Measurements from ENCODE around the gene AURKA. TPM values are rescaled to one million over a fixed set of nuclear protein-coding genes. Genes with fewer than 3 reads are reported as not detected.

AURKA gene
- 10 to 100 TPM in 2 of 9 donors, 1 to 10 TPM in 7; 2.4 to 11.0 (median 6.3) TPM for total RNA-seq
- polyA plus RNA-seq: 10 to 100 TPM in 1 of 2 donors, 1 to 10 TPM in 1; 2.2 to 19.5 TPM
- long read RNA-seq, donor 1, partial matches to known transcripts: 0 of 1 reads
- long read RNA-seq, donor 1, other reads (novel, unspliced or antisense): 0 of 1 reads
- long read RNA-seq, donor 2, transcript AURKA-208 (9 exons, 2,114 nt): major isoform, 8 of 41 reads
- long read RNA-seq, donor 2, partial matches to known transcripts: 1 of 41 reads
- long read RNA-seq, donor 2, other reads (novel, unspliced or antisense): 18 of 41 reads
- long read RNA-seq, donor 3, partial matches to known transcripts: 1 of 10 reads
- long read RNA-seq, donor 3, other reads (novel, unspliced or antisense): 3 of 10 reads

DNA sequence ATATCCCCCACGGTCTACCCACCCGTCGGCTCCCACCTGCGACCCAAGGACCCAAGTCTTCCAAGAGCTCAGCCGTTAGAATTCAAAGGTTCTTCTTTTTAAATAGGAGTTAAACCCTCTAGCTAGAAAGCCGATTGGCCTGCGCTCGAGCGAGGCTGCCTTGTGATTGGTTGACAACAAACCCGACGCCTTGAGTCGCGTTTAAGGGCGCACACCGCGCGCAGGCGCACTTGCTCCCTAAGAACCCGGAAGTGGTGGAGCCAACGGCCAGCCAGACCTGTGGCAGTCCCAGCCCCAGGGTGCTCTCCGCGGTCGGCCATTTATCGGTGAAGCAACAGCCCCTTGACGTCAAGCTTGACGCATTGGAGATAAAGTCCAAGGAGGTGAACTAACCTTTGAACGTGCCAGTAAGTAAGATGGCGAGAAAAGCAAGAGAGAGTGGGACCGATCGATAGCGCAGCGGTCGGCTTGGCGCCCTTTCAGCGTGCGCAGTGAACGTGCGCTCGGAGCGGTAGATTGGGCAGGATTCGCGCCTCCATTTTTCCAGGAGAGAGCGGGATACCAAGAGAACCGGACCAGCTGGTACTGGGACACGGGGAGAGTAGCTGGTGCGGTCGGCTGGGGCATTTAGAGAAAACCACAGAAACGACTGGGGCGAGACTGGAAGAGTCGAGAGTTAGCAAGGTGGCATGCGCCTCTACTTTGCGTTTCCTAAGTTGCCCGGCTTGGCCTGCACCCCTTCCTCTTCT, at the start of gene AURKA, which contains the start of gene CSTF1:
Gene AURKA, minus strand, starts transcription at position 84 of the 749 bp plus-strand sequence. CDS start 4,018 bp downstream, outside the sequence.
Gene CSTF1, plus strand, starts transcription at position 514 of the 749 bp plus-strand sequence. CDS start 2,908 bp downstream, outside the sequence.
- H3K9me3 ChIP-seq: no peaks in the 10 kb centered on the region
- H3K36me3 ChIP-seq: peaks cover 0 to 35% (median 21%) of the 10 kb centered on the region in 9 donors
- intact Hi-C loops (cut with DNase I): loop anchor here in 7 of 10 donors (1.0 to 10.0 kb wide), 7 partner anchors 33 to 182 kb away; partner anchors contain the start of genes RTF2 (in 6 of the 7) and FAM210B (in 2 of the 7)
- DNase-seq: peak; percentile 99 to 100 (median 100)
- H3K27ac ChIP-seq: peak within 1 kb of the TSS; percentile 61 to 94 (median 88)
- H3K27me3 ChIP-seq: no peaks in the 10 kb centered on the region
- 0% methylated on average over 43 to 53 of the region's 53 CpGs for WGBS, 4 donors
- TF ChIP-seq, protein P1, sequence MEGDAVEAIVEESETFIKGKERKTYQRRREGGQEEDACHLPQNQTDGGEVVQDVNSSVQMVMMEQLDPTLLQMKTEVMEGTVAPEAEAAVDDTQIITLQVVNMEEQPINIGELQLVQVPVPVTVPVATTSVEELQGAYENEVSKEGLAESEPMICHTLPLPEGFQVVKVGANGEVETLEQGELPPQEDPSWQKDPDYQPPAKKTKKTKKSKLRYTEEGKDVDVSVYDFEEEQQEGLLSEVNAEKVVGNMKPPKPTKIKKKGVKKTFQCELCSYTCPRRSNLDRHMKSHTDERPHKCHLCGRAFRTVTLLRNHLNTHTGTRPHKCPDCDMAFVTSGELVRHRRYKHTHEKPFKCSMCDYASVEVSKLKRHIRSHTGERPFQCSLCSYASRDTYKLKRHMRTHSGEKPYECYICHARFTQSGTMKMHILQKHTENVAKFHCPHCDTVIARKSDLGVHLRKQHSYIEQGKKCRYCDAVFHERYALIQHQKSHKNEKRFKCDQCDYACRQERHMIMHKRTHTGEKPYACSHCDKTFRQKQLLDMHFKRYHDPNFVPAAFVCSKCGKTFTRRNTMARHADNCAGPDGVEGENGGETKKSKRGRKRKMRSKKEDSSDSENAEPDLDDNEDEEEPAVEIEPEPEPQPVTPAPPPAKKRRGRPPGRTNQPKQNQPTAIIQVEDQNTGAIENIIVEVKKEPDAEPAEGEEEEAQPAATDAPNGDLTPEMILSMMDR (IDR thresholded peaks at IDR 0.05): no peak
- peak in 1 of 2 donors; percentile 38 for TF ChIP-seq POLR2A (IDR thresholded peaks at IDR 0.05)
- H3K4me1 ChIP-seq: peaks cover 0 to 32% (median 20%) of the 10 kb centered on the region in 12 donors
- peak; percentile 98 to 99 (median 98) for ATAC-seq
- H3K4me3 ChIP-seq: peak within 1 kb of the TSS; percentile 64 to 93 (median 80)

DNA sequence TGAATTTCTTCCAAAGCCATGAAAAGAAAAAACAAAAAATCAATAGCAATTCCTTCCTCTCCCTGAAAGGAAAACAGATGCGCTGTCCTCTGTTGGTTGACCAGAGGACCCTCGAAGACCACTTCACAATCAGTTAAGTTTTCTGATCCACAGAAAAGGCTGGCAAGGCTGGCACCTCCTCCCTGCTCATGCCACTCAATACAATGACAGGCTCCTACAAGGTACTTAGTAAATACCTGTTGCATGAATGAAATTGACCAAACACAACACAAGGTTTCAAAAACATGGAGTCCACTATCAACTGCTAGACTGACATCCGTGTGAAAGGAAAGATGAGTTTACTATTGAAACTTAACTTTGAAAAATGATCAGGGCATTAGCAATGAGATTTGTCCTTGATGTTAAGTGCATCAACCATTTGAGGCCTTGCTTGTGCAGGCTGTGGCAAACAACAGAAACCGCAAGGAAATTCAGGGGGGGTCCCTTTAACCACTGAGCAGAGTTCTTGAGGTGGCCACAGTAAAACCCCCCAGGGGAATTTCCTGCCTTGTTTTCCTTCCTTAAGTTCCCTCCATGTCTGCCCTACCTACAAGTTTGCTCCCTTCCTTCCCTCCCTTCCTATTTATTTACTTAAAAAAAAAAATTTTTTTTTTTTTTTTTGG, 48.5 kb upstream of the AURKA start:
- H3K36me3 ChIP-seq: peaks cover 0 to 11% (median 0%) of the 10 kb centered on the region in 9 donors
- no peak for TF ChIP-seq POLR2A (IDR thresholded peaks at IDR 0.05)
- TF ChIP-seq, protein P1 (IDR thresholded peaks at IDR 0.05): no peak

DNA sequence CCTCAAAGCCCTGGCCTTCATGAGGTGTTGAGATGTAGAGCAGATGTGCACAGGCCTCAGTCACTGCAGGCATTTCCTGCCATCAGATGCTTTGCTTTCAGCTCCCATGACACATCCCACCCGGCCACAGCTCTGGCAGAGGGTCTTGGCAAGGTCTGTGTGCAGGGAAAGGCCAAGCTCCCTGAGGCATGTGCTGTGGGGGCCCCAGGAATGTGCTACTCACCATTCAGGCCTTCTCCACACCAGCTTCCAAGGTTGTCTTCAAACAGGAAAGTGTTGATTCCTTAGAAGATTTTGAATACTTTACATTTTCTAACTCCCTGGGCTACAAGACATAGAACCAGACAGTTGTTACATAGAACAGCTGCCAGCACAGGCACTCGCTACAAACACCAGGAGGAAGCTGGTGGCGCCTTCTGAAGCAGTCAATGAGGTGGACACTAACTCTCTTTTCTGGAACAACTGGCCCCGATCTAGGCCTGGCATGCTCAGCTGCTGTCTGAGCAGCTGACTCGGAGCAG, 47.8 kb upstream of the AURKA start:
- H3K27ac ChIP-seq: peak overlapping the region in 6 of 12 donors; percentile 22 to 55 (median 29)
- ATAC-seq (peak; percentile 85 to 95 (median 89)), DNase-seq (peak; percentile 60 to 88 (median 80))
- H3K4me3 ChIP-seq: no peak overlapping the region
- H3K36me3 ChIP-seq: peaks cover 0 to 7% (median 0%) of the 10 kb centered on the region in 9 donors
- WGBS, 4 donors: 41 to 57% (median 45%) methylated on average over 5 of the region's 5 CpGs
- H3K4me1 ChIP-seq: peaks cover 0 to 46% (median 4%) of the 10 kb centered on the region in 12 donors
- no peaks in the 10 kb centered on the region for H3K9me3 ChIP-seq
- TF ChIP-seq, protein P1 (IDR thresholded peaks at IDR 0.05): no peak
- TF ChIP-seq POLR2A (IDR thresholded peaks at IDR 0.05): no peak
- intact Hi-C loops (cut with DNase I): no loop called here
- no peaks in the 10 kb centered on the region for H3K27me3 ChIP-seq

More for the DNA sequence above, 48.5 kb upstream of the AURKA start:
- ATAC-seq (no peak), DNase-seq (no peak)
- Histone ChIP-seq H3K4me3 (no peak overlapping the region), H3K4me1 (peaks cover 0 to 42% (median 3%) of the 10 kb centered on the region in 12 donors), H3K27ac (peak overlapping the region in 5 of 12 donors; percentile 22 to 55 (median 29)), H3K27me3 (no peaks in the 10 kb centered on the region), H3K9me3 (no peaks in the 10 kb centered on the region)
- intact Hi-C loops (cut with DNase I): no loop called here
- WGBS, 4 donors: 69 to 83% (median 78%) methylated on average over 4 of the region's 4 CpGs
